NT2/D1 (cell line): ENCODE results near the gene DDX10.

ENCODE experiments used
- SUZ12 ChIP-seq: IDR thresholded peaks from 2 replicates; pipeline ENCODE4 v1.6.1; 2011; ENCODE audit not compliant: insufficient read length, insufficient read depth; ENCODE audit errors: extremely low read depth
- ZNF274 ChIP-seq: IDR thresholded peaks from 2 replicates; pipeline ENCODE4 v1.6.1; 2011; ENCODE audit warnings: mild to moderate bottlenecking, low read depth, low read length

GRCh38 chr11:108775324-108775723 lies 110.5 kb downstream of the DDX10 start:
- no peak for TF ChIP-seq SUZ12
- no peak for TF ChIP-seq ZNF274
